GM10266 (cell line): ENCODE data around the gene GALNTL6.

Experiments
- DNase-seq: peaks from one replicate; pipeline ENCODE4 v3.0.0; 2012; ENCODE audit errors: extremely low spot score
- CTCF ChIP-seq: IDR thresholded peaks from 2 replicates; pipeline ENCODE4 v1.5.1; 2012; ENCODE audit warnings: mild to moderate bottlenecking, low read depth; ENCODE audit not compliant: control insufficient read depth, insufficient read depth; ENCODE audit errors: missing control alignments

Gene GALNTL6

GRCh38 chr4:172866421-172866820 is 1053.2 kb downstream of the GALNTL6 start:
- no peak for DNase-seq
- TF ChIP-seq CTCF: no peak

GRCh38 chr4:172867835-172868234 is 1054.6 kb downstream of the GALNTL6 start:
- TF ChIP-seq CTCF: no peak
- no peak for DNase-seq

GRCh38 chr4:172868271-172868670 is 1055.1 kb downstream of the GALNTL6 start:
- no peak for TF ChIP-seq CTCF
- no peak for DNase-seq

- DNase-seq: no peak
- no peak for TF ChIP-seq CTCF
Observed at GRCh38 chr4:172869621-172870268, 1056.5 kb downstream of the GALNTL6 start.

- TF ChIP-seq CTCF: no peak
- DNase-seq: no peak
Observed at GRCh38 chr4:172871381-172871780, 1058.2 kb downstream of the GALNTL6 start.

- no peak for TF ChIP-seq CTCF
- no peak for DNase-seq
Observed at GRCh38 chr4:172874944-172875343, 1061.7 kb downstream of the GALNTL6 start.

GRCh38 chr4:172876394-172876793 is 1063.2 kb downstream of the GALNTL6 start:
- DNase-seq: no peak
- TF ChIP-seq CTCF: no peak
